Fibroblast of skin of right biceps (primary cell): ENCODE results near the gene TTC34.

ENCODE experiments used
- DNase-seq: peaks from one replicate; pipeline ENCODE4 v3.0.0-alpha.2; 2013

TTC34 gene, protein sequence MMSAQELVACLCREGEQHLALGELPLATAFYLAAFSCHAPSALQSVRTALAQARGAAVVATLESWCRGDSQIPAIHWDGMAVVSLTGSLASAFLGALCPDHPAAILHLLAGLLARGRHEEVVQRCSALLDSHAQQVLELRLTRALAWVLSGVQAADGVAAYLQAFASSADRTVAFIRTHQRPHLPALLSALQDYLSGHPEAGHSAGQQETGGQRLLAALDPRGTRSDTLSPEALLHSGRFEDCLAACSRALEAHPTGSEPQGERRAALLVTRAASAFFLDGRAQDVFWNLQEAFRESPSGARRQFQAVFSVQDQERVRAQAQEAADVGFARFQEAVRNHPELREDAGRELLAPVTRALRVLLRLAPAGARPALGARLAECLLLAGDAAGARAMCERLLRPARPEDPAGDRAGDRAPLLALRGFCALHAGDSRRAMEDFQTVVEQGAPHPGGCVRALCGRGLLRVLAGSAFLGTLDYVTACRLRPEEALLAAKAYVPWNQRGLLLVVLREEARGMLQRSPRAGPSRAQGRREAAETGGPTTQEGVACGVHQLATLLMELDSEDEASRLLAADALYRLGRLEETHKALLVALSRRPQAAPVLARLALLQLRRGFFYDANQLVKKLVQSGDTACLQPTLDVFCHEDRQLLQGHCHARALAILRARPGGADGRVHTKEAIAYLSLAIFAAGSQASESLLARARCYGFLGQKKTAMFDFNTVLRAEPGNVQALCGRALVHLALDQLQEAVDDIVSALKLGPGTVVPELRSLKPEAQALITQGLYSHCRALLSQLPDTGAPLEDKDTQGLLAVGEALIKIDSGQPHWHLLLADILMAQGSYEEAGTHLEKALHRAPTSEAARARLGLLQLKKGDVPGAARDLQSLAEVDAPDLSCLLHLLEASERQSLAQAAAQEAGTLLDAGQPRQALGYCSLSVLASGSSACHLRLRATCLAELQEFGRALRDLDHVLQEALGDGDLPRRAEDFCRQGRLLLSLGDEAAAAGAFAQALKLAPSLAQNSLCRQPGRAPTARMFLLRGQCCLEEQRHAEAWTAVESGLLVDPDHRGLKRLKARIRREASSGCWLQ

DNA sequence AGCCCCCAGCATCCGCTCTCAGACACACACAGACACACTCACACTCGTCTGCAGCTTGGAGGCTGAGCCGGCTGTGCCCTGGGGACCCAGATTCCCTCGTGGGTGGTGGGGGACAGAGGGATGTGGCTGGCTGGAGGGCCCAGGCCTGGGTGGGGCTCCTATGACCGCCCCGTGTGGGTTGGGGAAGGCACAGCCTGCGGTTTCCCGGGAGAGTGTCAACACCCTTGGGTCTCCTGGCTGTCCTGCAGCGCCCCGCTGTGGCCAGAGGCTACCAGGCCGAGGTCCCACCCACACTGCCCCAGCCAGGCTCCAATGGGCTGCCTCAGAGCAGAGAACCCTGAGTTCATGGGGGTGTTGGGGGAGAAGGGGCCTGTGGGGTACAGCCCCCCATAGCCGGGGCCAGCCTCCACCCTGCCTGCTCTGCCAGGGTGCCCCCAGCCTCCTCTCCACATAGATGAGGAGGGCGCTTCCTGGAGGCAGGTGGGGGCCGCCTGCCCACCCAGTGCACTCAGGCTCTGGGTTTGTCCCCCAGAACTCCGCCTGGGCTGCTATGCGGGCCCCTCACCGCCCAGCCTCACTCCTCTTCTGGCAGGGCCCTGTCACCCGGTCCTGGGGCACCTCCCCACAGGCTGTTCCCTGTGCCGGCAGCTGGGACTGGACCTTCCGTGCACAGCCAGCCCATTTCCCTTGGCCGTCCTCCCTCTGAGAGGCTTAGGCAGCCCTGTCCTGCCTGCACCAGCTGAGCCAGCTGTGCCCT, at the start of gene TTC34:
Gene TTC34 (minus strand): TSS at position 159 of the 757 bp plus-strand sequence. CDS start 866 bp downstream, outside the sequence.
- DNase-seq, result no peak

DNA sequence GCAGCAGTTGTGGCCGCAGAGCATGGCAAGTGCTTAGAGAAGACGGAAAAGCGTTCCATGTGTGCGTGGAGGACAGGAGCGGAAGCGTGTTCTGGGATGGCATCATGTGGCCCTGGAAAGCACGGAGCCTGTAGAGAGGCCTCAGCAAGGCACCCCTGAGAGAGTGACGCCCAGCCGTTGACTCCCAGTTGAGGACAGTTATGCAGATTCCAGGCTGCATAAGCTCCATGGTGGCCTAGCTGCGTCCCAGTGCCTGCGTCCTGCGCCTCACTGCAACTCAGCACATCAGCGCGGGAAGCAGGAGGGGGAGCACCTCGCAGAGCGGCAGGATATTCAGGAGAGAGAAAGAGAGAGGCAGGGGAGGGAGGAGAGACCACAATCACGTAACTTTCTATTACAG, 49.0 kb upstream of the TTC34 start:
- DNase-seq, result no peak

DNA sequence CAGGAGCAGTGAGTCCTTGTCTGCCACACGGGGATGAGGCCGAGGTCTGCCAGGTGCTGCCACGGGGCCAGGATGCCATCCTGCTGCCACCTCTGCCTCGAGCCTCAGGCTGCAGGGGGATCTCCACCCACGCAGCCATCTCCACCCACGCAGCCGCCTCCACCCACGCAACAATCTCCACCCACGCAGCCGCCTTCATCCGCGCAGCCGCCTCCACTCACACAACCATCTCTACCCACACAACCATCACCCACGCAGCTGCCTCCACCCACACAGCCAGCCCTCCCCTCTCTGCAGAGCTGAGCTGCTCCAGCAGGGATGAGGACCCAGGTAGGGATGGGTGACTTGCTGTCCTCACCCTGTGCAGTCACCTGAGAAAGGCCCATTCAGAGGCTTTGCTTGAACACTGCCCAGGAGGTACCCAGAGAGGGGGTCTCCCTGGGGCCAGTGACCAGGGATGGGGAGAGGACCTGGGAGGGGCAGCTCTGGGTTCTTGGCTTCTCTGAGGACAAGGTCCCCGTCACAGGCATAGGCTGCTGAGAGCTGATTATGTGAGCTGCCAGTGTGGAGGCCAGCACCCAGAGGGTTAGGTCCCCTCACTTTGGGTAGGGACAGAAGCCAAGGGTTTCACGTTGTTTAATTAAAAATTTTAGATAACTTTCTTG, 46.6 kb upstream of the TTC34 start:
- no peak for DNase-seq

DNA sequence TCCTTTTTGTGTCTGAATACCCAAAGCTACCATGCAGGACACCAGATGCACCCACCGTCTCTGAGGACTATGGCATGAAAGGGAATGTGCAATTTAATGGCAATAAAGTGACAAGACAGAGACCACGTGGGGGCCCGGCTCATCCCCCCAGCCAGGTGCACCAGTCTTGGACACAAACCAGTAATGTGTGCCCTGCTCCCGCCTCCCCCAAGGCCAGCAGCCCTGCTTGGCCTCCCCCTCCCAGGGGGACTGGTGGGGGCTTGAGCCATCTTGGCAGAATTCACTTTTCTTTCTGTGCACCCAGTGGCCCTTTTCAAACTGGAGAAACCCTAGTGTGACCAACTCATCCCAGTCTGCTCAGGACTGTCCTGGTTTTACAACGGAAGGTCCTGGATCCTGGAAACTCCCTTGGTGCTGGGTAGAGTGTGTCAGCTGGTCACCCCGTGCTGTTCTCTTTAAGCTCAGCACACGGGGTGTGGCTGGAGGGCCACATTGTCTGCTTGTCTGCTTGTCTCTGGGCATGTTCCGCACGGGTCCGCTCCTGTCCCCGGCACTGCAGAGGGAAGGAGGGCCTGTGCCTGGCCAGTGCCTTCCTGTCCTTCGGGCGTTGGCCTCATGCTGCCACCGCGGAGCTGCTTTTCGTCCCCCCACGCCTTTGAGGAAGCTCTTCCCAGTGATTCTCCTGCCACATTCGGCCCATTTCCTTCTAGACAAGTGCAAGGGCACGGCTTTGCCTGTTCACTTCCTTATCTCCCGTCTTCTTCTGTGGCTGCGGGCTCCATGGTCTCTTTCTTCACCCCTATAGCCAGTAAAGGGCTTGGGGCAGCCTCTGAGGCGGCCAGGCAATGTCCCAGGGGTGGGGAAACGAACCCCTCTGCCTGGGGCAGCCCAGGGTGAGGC, 45.8 kb upstream of the TTC34 start:
- DNase-seq, result no peak

DNA sequence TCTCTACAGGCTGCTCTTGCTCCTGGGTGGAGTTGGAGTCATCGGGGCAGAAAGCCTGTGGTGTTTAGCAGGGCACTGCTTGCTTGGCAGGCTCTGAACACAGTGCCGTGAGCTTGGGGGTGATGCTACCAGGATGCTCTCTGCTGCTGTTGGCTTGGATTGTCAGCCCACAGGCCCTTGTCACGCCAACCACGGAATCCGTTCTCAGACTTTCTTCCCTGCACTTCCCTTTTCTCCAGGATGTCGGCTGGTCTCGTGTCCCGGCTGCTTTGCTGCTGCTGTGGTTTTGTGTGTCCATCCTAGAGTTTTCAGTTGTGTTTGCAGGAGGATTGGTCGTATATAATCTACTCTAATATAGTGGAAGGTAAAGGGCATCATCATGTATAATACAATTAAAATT, 44.4 kb upstream of the TTC34 start:
- no peak for DNase-seq

DNA sequence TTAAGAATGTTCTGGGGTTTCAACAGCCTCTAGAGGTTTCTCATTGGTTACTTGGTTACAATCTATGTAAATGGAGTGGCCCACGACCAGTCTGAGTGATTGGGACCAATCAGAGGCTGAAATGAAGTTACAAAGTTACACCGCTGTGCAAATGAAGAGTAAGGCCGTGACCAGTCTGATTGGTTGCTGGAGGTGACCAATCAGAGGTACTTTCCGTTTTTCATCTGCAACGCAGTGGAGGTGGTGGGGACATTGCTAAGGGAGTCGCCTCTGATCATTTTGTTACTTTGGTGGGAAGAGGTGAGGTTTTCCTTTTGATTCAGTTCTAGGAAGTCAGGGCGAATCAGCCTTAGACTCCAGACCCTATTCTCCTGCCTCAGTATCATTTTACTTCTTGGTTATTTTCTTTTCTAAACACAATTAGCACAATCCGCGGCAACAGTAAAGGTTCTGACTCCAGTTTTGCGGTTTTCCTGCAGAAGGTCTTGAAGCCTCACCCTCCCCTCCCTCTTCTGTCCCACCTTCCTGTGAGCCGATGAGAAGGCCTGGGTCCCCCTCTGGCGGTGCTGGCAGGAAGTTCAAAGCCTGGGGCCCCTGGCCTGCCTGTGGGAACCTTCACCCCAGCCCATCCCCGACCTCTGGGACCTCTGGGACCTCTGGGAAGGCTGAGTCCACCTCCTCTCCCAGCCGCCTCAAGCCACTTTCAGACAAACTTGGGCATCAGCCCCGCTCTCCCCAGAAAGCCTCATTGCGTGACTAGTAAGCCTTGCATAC, 38.7 kb upstream of the TTC34 start:
- DNase-seq, result no peak

DNA sequence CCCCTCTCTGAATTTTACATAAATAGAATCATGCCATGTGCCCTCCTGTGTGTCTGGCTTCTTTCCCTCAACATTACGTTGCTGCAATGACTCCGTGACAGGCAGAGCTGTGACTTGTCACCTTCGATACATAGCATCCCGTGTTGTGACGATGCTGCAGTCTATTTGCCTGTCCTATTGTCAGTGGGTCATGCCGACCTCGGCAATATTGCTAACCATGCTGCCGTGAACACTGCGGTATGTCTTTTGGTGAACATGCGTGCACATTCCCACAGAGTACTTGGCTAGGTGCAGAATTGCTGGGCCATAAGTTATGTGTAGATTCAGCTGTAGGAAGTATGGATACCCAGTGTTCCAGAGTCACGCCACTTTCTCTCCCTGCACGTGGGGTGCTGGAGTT, 36.3 kb upstream of the TTC34 start:
- no peak for DNase-seq

DNA sequence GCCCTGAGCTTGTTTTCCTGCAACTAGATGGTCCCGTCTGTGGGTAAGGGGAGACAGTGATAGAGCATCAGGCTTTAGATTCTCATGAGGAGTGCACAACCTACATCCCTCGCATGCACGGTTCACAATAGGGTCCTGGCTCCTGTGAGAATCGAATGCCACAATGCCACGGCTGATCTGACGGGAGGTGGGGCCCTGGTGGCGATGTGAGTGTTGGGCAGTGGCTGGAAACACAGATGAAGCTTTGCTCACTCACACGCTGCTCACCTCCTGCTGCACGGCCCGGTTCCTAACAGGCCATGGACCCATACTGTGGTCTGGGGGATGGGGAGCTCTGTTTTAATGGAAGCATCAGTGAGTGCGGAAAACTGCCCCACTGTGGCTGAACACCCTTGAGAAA, 35.8 kb upstream of the TTC34 start:
- no peak for DNase-seq

DNA sequence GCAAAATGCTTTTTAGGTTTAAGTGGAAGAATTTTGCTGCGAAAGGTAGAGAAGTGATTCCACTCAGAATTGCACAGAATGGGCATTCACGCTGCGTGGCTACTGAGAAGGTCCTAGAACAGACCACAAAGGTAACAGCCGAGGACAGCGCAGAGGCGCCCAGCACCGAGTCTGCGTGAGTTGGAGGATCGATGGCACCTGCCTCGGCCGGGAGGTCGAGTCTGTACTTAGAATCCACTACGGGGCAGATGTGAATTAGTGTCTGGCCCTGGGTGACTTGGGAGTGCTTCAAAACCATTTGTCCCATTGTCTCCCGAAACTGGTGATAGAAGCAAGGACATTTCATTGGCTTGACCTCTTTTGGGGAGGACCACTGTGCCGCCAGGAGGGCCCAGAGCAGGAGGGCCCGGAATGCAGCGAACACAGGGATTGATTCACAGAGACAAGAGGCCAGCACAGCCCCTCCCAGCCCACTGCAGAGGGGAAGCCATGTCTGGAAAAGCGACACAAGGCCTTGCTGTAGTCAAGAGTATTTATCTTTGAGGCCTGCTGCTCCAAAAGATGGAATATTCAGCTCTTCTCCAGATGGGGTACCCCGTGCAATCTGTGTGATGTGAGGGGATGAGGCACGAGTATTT, 35.0 kb upstream of the TTC34 start:
- no peak for DNase-seq

DNA sequence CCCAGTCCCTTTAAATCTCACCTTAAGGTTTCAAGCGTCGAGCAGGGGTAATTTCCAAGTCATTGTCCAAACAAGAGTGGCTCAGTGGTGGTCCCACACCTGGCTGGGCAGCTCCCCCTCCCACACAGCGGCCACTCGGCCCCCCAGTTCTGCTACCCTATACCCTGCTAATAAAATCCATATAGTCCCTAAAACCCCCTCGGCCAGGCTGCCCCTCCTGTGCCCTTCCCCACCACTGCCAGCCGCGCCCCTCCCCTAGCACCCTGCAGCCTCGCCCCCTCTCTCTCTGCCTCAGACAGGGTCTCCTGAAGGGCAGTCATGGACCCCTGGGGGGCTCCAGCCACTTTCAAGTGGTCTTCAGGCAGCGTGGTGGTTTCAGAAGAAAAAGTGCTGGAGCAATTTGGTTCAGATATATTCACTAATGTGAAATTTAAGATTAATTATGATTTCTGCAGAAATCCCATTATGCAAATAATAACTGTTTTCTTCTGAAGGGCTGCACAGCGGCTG, 34.2 kb upstream of the TTC34 start:
- no peak for DNase-seq

DNA sequence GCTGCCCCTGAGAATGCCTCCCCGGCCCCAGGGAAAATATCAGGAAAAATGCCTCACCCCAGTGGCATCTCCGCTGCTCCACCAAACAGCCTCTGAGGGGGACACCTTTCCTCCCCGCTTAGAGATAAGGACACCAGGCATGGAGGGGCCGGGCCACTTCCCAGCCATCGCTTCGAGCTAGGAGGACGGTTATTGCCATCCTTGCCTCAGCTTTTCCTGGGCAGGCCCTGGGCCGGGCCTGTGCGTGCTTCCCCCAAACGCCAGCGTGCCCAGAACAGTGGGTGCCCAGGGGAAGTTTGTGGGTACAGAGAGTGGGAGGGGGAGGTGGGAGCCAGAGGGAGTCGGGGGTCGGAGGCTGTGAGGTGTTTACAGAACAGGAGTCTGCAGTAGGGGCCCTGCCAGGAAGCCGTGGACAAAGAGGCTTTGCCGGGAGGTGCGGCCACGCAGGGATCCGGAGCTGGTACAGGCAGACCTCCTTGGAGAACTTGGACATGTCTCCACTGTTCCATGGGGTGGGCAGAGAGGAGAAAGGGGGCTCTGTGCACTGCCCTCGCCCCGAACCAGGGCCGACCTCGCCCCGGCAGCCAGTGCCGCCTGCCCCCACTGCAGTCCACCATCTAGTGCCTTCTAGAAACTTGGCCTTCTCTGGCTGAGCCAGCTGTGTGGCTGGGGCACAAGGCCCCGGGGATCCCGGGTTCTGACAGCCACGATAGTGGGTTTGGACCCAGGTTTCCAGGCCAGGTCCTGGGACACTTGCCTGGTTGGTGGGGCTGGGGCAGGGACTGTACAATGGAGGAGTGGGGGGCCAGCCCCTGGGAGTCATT, 33.5 kb upstream of the TTC34 start:
- no peak for DNase-seq

DNA sequence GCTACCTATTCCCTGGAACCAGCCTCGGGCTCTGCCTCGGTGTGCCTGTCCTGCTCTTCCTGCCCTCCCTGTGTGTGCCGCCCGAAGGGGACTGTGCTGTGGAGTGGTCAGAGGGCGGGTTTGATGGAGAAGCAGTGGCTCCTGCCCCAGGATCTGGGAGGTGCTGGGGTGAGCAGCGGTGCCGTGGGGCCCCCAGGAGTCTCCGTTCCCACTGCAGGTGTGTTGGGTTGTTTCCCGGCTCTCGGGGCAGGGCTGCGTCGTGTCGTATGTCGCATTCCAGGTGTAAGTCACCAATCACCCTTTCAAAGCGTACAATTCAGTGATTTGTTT, 32.6 kb upstream of the TTC34 start:
- DNase-seq, result no peak

DNA sequence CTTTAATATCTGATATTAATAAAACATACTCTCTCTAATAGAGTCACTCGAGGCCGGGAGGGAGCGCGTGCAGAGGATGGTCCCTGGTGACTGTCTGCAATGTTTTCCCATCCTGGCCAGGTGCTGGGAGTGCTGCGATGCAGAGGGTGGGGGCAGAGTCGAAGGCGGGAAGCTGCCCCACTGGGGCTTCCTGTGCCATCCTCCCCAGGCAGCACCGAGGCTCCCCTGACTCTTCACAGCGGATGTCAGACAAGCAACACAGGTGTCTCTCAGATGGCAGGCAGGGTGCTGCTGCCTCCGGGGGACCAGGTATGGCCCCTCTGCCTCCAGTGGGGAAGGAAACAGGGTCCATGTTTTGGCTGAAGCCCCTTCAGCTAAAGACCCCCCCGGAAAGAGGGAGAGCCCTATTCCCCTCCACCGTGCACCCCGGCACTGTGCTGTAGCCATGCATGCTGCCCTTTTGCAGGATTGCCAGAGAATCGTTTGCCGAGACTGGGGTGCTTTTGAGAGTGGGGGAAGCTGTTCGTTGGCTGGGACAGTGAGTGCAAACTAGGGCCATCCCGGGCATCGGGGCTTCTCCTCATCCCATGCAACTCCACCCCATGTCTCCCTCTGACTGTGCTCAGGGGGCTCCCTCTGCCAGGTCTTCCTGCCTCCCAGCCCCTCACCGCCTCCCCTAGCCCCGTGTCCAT, 32.1 kb upstream of the TTC34 start:
- DNase-seq, result no peak

DNA sequence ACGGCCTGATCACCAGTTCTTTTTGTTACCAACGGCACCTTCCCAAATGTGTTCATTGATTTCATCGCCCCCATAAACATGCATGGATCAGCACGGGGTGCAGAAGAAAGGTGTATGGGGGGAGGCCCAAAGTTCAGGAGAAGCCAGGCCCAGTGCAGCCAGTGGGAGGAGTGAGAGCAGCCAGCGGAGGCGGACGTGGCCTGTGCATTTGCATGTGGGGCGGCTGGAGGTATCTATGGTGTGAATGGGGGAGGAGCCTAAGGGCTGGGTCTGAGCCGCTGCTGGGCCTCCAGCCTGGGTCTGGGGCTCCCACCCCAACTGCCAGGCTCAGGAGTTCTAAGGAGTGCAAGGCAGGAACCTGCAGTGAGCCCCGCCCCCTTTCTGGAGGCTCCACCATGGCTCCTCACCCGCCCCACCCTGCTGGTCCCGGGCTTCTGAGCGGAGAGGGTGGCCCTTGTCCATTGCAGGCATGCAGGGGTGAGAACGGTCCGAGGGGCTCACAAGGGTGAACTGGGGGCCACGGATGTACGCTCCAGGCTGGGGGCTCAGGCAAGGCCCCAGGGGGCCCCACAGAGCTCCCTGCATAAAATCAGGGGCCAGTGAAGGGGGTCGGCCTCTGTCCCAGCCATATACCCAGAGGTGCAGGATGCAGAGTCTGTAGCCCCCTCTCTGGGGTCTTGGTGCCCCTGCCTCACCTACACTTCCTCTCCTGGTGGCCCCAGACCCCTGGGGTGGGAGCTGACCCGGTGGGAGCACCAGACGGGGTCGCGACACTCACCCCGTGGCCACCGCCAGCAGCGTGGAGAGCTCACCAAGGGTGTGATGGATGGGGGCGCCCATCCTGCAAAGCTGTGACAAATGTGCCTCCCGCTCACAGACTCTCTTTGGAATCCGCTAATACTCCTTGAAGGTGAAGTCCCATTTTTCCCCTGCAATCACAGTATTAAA, 31.3 kb upstream of the TTC34 start:
- no peak for DNase-seq

DNA sequence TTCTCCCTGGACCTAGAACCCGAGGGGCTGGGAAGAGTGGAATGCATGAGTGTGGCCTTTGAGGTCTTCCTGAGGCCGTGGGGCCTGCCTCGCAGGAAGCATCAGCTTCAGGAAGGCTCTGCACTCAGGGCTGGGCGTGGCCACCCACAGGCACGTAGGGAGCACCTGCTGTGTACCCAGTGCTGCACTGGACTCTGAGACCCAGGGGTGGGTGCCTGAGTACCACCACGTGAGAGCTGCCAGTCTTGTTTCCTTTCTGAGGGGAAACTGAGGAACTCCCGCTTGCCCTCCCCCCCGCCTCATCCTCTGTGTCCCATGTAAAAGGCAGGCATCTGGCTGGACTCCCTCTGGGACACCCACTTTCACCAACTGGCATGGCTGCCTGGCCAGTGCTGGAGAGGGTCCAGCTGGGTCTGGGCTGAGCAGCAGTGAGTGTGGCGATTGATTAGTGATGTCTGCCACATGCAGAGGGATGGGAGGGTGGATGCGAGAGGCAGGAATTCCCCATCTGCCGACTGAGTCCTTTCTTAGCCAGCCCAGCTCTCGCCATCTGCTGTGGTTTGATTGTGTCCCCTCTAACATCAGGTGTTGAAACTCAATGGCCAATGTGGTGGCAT, 30.2 kb upstream of the TTC34 start:
- DNase-seq, result no peak

DNA sequence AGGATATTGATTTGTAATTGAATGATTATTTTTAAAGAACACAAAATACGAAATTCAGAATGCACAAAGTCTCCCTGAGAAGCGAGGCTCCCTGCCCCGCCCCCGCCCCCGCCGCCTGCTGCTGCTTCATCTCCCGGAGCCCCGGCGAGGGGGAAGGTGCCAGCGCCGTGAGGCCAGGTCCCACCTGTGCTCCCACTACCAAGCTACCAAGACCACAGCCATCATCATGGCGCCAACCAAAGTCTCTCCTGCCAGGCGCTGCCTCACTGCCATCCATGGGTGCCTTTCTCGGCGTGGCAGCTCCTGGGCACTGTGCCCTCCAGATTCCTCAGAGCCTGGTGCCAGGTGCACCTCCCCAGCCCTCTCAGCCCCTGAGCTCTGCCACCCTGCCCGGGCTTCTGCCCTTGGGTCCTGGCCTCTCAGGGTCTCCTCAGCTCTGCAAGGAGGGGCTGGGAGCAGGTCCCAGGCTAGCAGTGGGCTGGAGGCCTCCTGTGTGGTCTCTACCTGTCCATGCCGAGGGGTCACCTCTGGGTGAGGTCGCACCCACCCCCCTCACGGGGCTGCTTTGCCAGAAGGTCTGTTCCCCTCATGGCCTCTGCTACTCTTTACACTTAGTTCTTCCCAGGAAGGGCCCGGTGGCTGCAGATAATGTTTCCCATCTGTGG, 29.4 kb upstream of the TTC34 start:
- DNase-seq, result no peak
